Smooth muscle cell of the brain vasculature (primary cell): ENCODE measurements around the gene LRRC25.

Source experiments
- DNase-seq: peaks from one replicate; pipeline ENCODE4 v3.0.0-alpha.2; 2012; ENCODE audit warnings: low read depth, low spot score

LRRC25 gene

DNA sequence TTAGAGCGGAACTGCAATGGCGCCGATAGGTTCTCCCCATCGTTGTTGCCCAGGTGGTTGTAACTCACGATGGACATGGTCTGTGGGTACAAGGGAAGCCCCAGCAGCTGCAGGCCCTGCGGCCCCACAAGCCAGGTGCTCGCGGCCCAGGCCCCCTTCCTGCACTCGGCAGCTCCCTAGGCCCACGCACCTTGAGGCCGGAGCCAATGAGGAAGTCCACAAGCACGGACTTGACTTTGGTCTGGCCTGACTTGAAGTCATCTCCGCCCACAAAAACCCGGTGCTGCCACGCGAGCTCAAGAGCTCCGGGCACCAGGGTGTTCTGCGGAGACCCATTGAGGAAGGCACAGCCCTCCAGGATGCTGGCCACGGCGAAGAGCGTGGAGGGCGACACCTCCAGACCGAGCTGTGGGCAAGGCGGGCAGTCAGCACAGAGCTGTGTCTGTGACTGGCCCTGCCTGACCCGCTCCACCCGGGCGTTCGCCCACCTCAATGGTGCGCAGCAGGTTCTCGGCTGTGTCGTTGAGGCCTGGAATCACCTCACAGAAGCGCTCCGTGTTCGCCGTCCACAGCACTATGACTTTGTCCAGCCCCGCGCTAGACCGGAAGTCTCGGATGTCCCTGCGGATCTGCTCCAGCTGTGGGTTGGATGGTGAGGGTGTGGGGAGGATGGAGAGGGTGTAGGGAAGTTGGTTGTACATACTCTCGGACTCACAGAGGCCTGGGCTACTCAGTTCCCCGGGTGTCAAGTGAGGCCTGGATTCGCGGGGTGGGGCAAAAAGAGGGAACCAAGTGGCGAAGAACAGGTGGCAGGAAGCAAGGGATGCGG lies 38.6 kb upstream of the LRRC25 start:
- DNase-seq = no peak

- DNase-seq = no peak
Observed at GRCh38 chr19:18435178-18435841, 37.9 kb upstream of the LRRC25 start.

- no peak for DNase-seq
Observed at GRCh38 chr19:18434411-18435175, 37.2 kb upstream of the LRRC25 start.

GRCh38 chr19:18433735-18434398 lies 36.4 kb upstream of the LRRC25 start:
- no peak for DNase-seq

GRCh38 chr19:18433015-18433691 lies 35.7 kb upstream of the LRRC25 start:
- no peak for DNase-seq

GRCh38 chr19:18432275-18433014 lies 35.0 kb upstream of the LRRC25 start:
- no peak for DNase-seq

- DNase-seq = no peak
Observed at GRCh38 chr19:18431351-18432197, 34.2 kb upstream of the LRRC25 start.

- DNase-seq = no peak
Observed at GRCh38 chr19:18430417-18431144, 33.2 kb upstream of the LRRC25 start.

GRCh38 chr19:18429717-18430416 lies 32.4 kb upstream of the LRRC25 start:
- DNase-seq = no peak

DNA sequence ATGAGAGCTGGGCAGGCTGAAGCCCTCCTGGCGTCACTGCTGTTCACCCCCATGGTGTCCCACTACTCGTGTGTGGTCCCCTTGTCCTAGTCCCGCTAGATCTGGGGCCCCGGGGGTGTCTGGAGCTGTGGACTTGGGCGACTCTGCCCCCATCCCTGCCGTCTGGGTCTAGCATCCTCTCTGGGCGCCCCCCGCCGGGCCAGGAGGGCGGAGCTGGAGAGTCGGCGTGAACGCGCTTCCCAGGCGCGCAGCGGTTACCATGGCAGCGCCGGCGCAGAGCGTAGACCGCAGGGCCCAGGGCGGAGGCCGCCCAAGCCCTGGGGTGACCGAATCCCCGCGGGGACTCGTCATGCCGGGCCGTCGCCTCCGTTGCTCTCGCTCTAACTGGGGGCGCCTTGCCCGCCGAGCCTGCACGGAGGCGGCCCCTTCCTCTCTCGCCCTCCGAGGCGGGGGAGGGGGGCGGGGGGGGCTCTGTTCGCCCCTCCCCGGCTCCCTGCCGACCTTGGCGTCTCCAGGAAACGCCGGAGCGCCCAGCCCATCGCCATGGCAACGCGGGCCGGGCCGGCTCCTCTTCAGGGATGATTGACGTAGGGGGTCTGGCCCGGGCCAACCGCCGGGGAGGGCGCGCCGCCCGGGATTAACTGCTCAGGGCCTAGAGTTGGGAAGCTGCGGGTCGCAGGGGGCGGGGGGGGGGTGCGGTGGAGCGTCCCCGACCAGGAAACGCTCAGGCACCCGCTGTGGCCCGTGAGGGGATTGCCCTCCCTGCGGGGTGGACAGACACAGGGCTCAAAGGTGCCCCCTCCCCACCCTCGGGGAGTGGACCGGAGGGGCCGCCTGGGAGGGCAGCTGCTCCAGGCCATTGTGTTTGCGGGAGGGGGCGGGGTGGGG lies 31.6 kb upstream of the LRRC25 start:
- no peak for DNase-seq

DNA sequence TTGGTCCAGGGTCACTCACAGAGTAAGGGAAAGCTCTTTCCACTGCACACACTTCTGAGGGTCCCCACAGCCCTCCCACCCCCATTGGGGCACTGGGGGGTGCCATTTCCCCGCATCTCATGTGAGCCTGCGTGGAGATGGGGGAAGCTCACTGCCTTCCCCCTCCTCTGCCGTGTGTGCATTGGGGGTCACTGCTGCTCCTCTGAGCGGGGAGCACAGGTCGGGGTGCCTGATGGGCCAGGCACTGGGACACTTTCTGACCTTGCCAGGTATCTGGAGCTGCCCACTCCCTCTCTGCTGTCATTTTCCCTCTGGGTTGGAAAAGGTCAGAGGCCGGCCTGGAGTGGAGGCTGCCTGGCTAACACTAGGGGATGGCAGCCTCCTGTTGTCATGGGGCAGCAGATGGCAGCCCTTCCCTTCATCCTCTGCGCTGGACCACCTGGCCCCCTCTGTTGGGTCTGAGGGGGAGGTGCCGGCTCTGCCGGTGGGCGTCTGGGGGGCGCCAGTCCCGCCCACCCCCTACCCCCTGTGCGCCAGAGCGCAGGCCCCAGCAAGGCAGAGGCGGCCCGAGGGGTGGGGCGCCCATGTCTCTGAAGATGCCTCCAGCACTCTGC lies 30.9 kb upstream of the LRRC25 start:
- DNase-seq = no peak

- no peak for DNase-seq
Observed at GRCh38 chr19:18427743-18428113, 30.3 kb upstream of the LRRC25 start.

DNA sequence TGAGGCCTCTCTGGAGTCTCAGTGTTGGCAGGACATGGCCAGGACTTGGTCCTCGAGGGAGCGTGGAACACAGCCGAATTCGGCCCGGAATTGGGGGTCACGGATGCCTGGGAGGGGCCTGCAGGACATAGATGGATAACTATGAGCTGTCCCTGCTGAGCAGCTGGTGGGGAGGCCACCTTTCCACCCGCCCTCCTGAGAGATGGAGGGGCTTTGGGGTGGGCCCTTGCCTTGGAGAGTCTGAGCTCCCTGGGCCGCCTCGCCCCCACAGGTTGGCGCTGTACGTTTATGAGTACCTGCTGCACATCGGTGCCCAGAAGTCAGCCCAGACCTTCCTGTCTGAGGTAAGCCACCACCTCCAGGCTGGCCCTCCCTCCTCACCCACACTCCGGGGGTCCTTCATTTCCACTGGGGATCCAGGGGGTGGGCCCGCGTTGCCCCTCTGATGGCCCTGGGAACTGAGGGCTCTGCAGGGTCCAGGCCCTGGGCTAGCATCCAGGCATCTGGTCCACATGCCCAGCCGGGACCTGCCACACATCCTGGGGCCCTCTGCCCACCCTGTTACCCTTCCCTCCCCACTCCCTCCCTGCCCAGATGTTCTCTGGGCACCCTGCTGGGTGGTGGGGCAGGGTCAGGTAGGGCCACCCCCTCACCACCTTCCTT lies 29.8 kb upstream of the LRRC25 start:
- DNase-seq = no peak

GRCh38 chr19:18426416-18426767 lies 29.0 kb upstream of the LRRC25 start:
- DNase-seq = no peak

GRCh38 chr19:18425515-18426415 lies 28.3 kb upstream of the LRRC25 start:
- no peak for DNase-seq
